DMS53 treated with DMSO at 0.1 percent for 48 hours (cell line): ENCODE measurements around the gene TUBB1.

ENCODE experiments used
- DNase-seq: peaks from one replicate; lab custom pipeline; 2025; ENCODE audit not compliant: unreplicated experiment; lab: John Stamatoyannopoulos, UW

Gene TUBB1

DNA sequence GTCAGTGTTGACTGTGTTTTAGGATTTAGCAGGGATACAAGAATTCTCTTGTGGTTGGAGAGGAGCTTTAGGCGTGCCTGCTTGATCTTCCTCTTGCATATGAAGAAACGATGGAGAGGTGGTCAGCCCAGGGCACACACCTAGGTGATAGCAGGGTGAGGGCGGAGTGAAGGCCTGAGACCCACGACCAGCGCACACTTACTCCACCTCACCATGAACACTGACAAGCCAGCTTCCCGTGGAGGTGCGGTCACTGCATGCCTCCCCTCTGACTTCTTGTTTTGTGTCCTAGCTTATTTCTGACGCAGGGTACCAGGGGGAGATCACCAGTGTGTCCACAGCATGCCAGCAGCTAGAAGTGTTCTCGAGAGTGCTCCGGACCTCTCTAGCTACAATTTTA lies 30.0 kb upstream of the TUBB1 start:
- no peak for DNase-seq

DNA sequence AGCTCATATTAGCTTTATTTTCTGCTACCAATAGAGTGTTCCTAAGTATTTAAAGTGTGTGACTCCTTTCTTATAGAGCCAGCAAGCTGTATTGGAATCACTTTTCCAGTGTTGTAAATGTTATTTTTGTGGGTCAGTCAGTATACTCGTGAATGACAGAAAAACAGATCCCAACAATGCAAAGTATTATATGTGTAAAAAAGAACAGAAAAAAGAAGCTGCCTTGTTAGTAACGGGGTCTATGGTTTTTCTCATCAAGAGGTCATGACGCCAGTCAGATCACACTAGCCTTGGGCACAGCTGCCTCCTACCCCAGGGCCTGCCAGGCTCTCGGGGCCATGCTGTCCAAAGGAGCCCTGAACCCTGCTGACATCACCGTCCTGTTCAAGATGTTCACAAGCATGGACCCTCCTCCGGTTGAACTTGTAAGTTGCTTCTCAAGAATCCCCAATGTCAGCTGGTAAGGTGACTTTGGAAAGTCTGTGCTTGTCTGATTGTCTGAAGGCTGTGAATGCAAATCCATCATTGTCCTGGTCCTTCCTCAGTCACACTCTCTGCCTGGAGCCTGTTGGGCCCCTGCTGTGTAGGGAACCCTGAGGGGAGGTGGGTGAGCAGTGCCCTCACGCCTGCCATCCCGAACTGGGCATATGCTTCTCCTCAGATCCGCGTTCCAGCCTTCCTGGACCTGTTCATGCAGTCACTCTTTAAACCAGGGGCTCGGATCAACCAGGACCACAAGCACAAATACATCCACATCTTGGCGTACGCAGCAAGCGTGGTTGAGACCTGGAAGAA lies 28.4 kb upstream of the TUBB1 start:
- DNase-seq = no peak

DNA sequence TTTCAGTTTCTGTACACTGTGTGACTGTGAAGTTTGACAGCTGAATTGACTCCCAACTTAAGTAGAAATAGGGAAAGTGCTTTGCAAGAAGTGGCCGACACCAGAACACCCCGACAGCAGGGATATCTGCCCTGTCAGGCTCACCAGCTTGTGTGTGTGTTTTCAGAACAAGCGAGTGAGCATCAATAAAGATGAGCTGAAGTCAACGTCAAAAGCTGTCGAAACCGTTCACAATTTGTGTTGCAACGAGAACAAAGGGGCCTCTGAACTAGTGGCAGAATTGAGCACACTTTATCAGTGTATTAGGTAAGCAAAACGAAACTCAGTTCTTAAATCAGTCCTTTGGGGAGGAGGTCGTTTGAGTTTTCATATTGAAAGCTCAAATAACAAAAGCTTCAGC lies 27.5 kb upstream of the TUBB1 start:
- no peak for DNase-seq

DNA sequence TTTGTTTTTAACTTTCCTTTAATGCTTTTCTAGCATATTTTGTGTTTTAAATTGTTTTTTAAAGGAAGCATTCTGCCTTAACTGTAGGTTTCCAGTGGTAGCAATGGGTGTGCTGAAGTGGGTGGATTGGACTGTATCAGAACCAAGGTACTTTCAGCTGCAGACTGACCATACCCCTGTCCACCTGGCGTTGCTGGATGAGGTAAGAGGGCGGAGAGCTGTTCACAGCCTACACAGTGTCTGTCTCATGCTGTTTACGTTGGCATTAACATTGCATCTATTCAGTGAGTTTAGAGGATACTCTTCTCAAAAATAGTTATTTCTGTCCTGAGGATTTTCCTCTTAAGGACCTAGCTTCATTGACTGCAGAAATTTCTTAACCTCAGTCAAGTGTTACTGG lies 26.3 kb upstream of the TUBB1 start:
- no peak for DNase-seq

DNA sequence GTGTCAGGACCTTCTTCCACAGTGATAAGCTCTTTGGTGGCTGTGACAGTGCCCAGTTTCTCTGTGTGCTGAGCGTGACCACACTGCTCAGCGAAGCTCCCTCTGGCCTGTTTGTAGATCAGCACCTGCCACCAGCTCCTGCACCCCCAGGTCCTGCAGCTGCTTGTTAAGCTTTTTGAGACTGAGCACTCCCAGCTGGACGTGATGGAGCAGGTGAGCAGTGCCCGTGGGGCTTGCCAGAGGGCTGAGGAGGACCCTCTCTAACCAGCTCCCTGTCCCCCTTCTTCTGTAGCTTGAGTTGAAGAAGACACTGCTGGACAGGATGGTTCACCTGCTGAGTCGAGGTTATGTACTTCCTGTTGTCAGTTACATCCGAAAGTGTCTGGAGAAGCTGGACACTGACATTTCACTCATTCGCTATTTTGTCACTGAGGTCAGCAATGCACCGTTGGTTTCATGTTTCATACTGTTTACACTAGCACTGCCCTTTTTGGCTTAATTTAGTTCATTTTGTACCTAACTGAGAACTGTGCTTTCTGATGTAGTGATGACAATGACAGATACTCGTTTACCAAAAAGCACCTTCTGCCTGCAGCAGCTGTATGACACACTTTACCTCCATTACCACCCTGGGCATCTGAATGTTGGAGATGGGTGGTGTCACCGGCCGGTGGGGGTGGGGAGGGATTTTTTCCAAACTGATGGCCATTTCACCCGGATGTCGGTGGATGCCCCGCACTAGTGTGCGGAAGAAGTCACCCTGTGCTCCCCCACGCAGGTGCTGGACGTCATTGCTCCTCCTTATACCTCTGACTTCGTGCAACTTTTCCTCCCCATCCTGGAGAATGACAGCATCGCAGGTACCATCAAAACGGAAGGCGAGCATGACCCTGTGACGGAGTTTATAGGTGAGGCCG lies 25.6 kb upstream of the TUBB1 start:
- DNase-seq = peak; percentile 50

DNA sequence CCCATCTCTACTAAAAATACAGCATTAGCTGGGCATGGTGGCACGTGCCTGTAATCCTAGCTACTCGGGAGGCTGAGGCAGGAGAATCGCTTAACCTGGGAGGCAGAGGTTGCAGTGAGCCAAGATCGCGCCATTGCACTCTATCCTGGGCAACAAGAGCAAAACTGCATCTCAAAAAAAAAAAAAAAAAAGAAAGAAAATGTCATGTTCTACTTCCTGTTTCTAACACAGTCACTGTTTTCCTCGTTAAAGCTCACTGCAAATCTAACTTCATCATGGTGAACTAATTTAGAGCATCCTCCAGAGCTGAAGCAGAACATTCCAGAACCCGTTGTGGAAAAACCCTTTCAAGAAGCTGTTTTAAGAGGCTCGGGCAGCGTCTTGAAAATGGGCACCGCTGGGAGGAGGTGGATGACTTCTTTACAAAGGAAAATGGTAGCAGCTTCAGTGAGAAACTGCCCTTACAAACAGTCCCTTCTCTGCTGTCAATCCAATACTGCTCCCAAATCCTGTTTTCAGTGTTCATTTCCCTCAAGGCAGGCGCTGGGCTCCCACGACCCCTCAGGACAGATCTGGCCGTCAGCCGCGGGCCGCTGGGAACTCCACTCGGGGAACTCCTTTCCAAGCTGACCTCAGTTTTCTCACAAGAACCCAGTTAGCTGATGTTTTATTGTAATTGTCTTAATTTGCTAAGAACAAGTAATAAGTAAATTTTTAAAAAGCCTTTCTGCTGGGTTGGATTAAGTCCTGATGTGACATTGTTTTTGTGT lies 24.7 kb upstream of the TUBB1 start:
- no peak for DNase-seq

DNA sequence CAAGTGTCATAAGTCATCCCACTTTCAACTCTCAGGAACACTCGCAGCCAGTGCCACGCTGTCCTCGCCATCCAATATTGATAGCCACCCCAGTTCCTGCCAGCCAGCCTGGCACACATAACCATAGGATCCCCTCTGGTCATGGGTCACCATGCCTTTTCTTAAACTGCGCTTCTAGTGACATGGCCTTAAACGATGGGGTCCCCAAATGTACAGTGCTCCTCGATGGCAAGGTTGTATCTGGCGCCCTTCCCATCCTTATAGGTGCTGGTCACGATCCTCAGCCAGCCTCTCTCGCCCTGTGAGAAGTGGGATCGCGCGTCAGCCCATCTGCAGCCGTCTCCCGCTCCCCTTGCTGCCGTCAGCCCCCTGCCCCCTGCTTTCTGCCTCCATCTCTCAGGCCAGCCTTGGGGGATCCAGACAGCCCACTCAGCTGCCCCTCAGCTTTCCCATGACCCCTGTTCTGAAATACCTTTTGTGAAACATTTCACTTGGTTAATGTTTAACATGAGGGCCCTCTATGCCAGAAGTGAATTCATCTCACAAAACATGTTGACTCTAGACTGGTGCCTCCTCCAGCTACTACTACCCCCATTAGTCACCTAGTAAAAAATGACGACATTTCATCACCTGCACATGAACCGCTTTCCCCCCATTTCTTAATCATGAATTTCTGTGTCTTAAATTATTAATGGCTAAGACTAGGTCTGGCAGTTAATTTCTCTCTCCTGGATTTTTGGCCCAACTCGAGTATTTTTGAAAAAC lies 23.6 kb upstream of the TUBB1 start:
- DNase-seq = peak; percentile 76

DNA sequence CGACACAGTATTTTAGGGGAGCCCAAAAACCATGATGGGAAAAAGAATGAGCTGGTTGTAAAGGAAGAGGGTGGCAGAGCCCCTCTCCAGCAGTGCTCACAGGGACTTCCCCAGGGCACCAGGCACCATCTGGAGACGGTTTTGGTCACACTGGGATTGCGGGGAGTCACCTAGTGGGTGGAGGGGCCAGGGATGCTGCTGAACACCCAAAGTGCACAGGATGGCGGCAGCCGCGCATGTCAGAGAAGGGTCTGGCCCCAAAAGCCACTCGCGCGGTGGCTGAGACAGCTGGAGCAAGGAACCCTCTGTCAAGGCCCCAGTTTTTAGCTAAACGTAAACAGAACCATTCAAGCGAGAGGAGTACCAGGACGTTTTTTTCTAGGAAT lies 23.0 kb upstream of the TUBB1 start:
- DNase-seq = no peak

DNA sequence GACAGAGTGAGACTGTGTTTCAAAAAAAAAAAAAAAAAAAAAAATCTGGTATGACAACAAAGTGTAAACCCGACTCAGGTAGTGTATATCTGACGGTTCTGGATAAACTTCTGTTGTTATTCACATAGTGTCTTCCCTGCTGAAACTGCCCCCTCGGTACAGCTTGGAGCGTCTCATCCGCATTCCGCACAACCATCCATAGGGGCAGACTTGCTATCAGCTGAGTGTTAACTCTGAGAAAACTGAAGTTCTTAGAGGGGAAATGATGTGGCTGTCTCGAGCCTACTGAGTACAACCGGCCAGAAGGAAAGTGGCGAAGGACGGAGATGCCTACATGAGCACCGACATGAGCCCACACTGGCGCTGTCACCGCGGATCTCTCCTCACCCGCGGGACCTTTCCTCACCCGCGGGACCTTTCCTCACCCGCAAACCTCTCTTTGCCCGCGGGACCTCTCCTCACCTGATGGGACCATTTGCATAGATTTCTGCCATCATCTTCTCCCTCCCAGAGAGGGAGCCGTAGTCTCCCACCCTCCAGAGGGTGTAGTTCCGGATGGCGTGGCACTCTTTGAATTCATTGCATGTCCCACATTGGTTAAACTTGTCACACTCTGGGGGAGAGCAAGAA lies 22.0 kb upstream of the TUBB1 start:
- no peak for DNase-seq

DNA sequence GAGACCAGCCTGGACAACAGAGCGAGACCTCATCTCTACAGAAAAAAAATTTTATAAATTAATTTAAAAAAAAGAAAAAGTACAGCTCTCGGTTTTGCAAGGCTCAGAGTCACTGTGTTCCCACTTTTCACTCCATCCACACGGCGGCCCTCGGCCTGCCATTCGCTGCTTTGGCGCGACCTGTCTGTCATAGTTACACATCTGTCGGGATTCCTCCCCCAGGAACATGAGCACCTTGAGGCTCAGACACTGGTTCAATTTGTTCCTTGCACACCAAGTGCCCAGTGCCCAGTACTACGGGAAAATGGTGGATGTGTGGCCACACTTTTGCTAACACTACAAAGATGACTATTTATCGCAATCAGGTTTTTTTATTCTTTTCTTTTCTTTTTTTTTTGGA lies 20.6 kb upstream of the TUBB1 start:
- no peak for DNase-seq

DNA sequence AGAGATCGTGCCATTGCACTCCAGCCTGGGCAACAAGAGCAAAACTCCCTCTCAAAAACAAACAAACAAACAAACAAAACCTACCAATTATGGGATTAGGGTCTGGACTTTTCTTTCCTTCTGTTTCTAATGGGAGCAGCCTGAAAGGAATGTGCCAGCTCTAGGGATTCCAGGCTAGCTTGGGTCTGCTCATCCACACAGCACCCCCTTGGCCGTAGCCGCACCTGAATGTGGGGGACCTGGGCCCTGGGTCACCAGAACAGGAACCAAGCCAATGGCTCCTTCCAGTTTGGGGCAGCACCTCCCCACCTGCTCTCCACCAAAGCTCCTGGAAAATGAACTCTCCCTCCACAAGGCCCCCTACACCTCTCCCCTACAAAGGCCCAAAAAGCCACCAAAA lies 18.9 kb upstream of the TUBB1 start:
- DNase-seq = no peak

DNA sequence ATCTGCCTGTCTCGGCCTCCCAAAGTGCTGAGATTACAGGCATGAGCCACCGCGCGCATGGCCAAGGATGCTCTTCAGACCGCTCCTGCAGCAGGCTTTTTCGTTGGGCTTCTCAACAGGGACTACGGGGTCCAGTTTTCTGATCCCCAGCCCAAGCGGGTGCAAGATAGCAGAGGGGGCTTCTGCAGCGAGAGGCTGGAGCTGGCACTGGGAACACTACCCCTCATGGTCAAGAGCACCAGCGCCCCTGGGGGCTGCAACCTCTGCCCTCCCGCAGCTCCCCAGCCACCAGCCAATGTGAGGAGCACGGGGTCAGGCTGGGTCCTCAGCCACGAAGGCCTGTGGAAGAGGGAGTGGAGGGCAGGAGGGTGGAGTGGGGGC lies 18.2 kb upstream of the TUBB1 start:
- no peak for DNase-seq

DNA sequence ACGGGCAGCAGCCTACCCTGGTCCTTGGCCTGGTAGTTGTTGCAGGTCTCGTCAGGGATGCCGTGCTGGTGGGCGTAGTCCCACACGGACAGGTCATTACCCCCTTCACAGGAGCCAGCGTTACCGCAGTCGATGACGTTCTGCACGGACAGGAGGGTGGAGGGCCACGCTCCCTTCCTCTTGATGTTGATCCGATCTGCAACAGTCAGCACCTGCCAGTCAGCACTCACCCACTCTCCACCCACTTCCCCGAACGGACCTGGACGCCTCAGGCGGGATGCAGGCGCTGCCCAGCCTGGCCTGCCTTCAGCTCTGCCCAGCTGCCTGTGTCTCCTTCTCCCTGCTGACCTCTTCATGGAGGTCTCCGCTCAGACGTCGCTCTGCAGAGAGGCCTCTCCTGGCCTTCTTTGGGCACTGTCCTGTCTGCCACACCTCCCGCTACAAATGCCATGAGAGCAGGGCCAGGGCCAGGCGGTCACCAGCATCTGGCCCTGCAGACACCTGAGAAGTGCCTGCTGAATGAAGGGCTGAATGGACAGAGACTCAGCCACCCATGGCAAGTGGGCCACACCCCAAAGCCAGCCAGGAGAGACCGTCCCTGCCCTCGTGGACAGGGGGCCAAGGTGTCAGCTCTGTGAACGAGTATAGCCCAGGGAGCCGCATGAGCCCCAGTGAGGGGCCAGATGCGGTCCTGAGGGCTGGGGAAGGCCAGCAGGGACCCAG lies 17.6 kb upstream of the TUBB1 start:
- no peak for DNase-seq

DNA sequence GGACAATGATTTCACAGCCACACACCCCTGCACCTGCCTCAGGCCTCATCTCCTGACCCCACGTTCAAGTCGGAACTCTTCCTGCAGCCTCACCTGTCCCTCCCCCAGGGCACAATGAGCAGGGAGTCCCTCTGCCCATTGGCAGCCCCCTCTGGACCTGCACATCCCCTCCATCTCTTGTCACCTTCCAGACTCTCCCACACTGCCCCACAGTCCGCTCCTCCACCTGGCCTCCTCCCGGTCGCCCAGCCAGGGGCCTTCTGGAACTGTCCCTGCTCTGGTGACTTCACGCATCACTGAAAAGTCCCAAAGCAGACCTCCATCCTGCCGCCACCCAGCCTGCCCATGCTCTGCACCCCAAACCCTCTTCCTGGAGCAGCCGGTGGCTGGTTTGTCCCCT lies 16.8 kb upstream of the TUBB1 start:
- no peak for DNase-seq

DNA sequence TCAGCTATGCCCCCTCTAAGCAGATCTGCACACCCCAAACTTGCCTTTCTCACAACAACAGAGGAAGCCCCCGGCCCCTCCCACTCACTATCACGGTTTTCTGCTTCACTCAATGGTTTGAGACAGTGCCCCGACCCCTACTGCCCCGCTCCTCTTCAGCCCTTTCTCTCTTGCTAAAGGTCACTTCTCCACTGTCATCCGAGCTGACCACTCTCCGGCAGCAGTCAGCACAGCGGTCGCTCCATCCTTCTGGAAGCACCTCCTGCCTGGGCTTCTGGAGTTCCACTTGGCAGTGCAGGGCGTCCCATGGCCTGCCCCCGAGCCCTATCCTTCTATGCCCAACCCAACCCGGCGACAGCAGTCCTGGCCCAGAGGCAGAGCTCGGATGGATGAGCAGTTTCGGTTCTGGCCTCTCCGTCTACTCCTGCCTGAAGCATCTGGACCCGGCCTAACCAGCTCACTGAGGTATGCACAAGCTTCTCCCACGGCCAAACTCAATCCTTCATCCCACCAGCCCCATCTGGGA lies 16.3 kb upstream of the TUBB1 start:
- DNase-seq = no peak

DNA sequence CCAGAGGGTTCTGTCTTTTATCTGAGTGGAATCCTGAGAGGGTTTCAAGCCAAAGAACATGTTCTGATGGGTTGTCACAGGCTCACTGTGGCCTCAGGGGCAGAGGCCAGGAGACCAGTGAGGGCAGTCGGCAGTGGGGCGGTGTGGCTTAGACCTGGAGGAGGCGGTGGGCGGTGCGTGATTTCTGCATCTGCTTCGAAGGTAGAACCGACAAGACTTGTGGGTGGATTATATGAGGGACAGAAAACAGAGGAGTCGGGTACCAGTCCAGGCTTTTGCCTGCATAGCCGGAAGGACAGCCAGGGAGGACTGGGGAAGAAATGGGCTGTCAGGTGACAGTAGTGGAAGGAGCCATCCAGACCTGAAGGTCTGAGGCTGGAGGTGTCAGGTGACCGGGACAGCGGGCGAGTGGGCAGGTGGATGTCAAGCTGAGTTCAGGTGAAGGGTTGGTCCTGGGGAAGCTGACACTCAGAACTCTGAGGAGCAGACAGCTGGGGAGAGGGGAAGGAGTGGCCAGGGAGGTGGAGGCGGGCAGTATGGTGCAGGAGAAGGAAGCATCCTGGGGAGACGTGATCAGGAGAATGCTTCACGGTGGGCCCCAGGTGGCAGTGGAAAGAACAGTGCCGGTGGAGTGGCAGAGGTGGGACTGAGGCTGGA lies 15.3 kb upstream of the TUBB1 start:
- DNase-seq = no peak

DNA sequence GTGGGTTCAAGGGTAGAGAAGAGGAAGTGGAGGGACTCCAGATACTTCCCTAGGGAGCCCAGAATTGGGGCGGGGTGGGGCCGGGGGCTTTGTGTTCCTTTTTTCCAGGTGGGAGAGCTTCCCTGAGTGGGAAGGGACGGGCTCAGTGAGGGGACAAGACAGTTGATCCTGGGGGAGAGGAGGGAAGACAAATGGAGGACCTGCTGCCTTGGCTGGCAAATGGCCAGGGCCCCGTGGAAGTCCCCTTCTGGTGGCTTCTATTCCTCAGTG lies 14.8 kb upstream of the TUBB1 start:
- DNase-seq = no peak

DNA sequence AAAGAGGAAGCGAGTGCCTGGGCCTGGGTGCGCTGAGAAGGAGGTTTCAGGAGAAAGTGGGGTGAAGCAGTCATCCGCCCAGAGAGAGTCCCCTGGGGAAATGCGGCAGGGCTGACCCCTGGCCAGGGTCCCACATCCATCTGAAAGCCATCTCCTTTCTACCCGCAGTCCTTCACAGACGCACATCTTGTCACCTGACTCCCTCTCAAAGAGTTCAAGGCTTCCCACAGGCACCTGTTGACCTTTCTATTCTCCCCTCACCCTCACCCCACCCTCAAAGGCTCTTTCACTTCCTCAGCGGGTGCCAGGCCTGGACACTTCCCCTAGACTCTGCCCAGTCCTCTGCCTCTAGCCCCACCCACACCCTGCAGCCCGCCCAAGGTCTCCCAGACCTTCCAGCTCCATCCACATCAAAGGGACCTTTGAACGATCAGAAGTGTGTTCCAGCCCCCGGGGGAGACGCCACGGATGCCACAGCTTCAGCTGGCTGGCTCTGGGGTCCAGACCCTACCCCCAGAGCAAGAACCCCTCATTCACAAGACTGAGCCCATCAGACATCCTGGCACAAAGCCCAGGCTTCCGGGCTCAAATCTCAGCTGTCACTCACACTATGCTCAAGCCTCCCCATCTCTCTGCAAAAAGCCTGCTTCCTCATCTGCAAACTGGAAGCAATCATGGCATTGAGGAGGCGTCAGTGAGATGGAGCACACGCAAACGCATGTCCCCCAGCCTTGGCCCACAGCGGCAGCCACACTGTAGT lies 14.3 kb upstream of the TUBB1 start:
- DNase-seq = no peak
